GM20000 (cell line): ENCODE measurements around the gene FCHO2.

Experiments used
- DNase-seq: peaks from one replicate; pipeline ENCODE4 v3.0.0; 2012; ENCODE audit warnings: low spot score
- TF ChIP-seq, protein P1 (sequence below): IDR thresholded peaks from 2 replicates; pipeline ENCODE4 v1.5.1; 2012; ENCODE audit warnings: mild to moderate bottlenecking, control low read depth; ENCODE audit errors: extremely low read depth, missing control alignments

FCHO2 gene

DNA sequence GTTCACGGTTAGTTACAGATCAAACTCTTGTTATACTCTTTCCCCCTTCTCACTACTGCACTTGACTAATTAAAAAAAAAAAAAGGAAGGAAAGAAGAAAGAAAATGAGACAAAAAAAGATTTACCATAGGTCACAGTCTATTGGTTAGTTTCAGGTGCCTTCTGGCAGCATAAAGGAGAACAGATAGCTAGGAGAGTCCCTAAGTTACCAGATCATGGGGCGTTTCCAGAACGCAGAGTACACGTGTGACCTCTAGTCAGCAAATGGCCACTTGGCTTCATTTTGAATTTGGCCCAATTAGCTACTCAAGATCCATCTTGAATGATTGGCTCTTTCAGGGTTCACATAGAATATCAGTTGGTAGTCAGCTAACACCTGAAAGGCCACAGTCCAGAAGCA is 144.3 kb downstream of the FCHO2 start:
- TF ChIP-seq, protein P1, sequence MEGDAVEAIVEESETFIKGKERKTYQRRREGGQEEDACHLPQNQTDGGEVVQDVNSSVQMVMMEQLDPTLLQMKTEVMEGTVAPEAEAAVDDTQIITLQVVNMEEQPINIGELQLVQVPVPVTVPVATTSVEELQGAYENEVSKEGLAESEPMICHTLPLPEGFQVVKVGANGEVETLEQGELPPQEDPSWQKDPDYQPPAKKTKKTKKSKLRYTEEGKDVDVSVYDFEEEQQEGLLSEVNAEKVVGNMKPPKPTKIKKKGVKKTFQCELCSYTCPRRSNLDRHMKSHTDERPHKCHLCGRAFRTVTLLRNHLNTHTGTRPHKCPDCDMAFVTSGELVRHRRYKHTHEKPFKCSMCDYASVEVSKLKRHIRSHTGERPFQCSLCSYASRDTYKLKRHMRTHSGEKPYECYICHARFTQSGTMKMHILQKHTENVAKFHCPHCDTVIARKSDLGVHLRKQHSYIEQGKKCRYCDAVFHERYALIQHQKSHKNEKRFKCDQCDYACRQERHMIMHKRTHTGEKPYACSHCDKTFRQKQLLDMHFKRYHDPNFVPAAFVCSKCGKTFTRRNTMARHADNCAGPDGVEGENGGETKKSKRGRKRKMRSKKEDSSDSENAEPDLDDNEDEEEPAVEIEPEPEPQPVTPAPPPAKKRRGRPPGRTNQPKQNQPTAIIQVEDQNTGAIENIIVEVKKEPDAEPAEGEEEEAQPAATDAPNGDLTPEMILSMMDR, result no peak
- no peak for DNase-seq

DNA sequence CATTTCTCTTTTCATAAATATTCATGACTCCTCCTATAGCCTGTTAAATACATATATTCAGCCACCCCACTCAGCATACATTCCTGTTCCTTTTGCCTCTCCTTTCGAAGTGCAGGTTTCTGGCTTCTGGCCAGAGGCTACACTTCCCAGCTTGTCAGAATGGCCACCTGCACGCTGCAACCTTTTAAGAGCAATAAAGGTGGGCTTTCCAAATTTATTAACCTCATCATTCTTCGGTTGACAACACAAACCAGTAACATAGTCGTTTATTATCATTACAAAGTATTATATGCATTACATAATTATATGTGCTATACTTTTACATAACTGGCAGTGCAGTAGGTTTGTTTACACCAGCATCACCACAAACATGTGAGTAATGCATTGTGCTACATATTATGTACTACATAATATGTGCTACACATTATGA is 148.0 kb downstream of the FCHO2 start:
- TF ChIP-seq, protein P1, result no peak
- no peak for DNase-seq

DNA sequence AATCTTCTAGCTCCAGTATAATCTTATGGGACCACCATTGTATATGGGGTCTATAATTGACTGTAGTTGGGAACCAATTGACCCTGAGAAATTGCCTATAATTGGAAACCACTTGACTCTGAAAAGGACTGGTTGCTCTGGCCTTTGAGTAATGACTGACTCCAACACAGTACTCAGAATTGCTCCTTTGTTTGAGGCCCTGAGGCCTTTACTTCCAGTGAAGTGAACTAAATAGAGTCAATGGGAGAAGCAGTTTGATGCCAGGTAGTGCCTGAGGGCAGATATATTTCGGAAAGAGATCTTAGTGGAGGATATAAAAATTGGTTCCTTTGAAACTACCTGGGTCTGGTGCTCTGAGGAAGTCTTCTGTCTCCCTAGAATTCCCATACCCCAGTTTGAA is 148.5 kb downstream of the FCHO2 start:
- DNase-seq, result no peak
- TF ChIP-seq, protein P1, result no peak

DNA sequence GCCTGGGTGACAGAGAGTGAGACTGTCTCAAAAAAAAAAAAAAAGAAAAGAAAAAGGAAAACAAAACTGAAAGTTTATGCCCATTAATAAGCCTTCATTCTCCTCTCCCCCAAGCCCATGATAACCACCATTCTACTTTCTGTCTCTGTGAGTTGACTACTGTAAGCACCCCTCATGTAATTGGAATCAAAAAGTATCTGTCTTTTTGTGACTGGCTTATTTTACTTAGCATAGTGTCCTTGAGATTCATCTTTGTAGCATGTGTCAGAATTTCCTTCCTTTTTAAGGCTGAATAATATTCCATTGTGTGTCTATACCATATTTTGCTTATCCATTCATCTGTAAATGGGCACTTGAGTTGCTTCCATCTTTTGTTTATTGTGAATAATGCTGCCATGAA is 150.5 kb downstream of the FCHO2 start:
- no peak for DNase-seq

DNA sequence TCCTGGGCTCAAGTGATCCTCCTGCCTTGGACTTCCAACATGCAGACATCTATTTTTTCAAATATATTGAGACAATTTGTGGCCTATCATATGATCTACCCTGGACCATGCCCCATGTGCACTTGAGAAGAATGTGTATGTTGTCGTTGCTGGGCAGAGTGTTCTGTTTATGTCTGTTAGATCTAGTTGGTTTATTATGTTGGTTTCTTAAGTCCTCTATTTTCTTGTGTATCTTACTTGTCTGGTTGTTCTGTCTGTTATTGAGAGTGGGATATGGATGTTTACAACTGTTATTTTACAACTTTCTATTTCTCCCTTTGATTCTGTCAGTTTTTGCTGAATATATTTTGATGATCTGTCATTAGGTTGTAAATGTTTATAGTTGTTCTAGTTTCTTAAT is 154.3 kb downstream of the FCHO2 start:
- TF ChIP-seq, protein P1, result no peak

More for the DNA sequence above, 150.5 kb downstream of the FCHO2 start:
- TF ChIP-seq, protein P1, result no peak

DNA sequence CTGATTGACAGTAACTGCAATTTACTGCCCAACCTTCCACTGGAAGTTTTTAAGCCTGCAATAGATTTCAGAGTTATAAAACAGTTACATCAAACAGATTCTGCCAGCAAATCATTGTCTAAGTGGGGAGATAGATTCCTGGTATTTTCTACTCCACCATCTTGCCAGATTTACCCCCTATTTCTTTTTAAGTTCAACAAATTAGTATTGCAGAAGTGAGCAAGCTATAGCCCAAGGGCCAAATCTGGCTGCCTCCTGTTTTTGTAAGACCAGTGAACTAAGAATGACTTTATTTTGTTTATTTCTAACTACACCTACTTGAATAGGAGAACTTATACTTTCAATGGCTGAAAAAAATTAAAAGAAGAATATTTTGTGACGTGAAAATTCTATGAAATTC is 155.7 kb downstream of the FCHO2 start:
- no peak for DNase-seq

More for the DNA sequence above, 154.3 kb downstream of the FCHO2 start:
- DNase-seq, result no peak

DNA sequence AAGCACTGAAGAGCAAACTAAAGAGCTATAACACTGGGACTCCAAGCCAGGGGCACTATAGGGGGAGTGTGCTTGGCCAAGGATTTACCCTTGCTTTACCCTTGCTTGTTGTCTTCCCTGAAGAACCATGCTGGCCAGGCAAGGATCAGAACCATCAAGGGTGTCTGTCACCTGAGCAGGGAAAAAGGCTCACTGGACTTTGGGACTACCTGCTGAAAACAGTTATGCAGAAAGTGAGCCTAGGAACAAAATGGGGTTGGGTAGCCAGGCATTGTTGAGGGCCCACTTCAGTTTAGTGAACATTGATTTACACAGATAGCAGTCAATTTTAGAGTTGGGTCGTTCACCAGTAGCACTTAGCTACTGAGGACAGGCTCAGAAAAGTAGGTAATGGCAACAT is 156.5 kb downstream of the FCHO2 start:
- TF ChIP-seq, protein P1, result no peak
- no peak for DNase-seq

More for the DNA sequence above, 155.7 kb downstream of the FCHO2 start:
- TF ChIP-seq, protein P1, result no peak
